ENCODE data around the gene ST14. TPM values are rescaled to one million over a fixed set of nuclear protein-coding genes. Genes with fewer than 3 reads are reported as not detected.

ST14 gene
- total RNA-seq, 4 donors from 2014 or later, result 0.88 to 15.6 (median 2.8) TPM

DNA sequence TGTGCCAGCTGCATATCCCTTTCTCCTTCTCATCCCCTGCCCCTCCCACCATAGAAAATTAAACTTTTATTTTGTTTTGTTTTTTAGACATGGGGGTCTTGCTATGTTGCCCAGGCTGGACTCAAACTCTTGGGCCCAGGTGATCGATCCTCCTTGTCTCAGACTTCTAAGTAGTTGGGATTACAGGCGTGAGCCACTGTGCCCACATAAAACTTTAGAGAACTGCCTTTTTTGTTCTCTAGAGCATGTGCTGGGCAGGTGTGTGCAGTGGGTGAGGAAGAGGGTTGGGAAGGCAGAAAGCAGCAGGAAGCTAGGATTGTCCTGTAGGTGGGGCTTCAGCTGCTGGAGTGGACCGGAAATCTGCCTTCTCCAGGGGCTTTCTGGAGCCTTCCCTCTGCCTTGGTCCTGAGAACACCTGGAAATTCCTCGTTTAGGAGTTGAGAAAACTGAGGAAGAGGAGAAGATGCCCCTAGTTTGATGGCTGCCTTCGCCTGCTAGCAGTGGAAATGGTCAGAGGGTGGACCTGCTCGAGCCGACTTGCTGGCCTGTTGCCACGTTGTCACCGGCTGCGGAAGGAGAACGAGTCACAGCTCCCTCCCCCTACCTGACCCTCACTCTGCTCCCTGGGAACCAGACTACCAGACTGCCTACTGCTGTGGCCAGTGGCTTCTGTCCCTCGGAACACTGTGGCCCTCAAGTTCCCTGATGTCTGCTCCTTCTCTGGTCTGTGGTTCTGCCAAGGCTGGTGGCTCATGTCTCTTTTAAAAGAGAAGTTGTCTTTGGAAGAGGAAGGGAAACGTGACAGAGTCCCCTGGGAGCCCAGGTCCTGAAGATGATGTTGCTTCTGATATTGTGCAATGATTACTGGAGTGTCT, 4.0 kb downstream of the ST14 start:
- no peak overlapping the region for H3K4me3 ChIP-seq
- H3K4me1 ChIP-seq, result peaks cover 0 to 10% of the 10 kb centered on the region in 2 donors
- TF ChIP-seq, protein P1, sequence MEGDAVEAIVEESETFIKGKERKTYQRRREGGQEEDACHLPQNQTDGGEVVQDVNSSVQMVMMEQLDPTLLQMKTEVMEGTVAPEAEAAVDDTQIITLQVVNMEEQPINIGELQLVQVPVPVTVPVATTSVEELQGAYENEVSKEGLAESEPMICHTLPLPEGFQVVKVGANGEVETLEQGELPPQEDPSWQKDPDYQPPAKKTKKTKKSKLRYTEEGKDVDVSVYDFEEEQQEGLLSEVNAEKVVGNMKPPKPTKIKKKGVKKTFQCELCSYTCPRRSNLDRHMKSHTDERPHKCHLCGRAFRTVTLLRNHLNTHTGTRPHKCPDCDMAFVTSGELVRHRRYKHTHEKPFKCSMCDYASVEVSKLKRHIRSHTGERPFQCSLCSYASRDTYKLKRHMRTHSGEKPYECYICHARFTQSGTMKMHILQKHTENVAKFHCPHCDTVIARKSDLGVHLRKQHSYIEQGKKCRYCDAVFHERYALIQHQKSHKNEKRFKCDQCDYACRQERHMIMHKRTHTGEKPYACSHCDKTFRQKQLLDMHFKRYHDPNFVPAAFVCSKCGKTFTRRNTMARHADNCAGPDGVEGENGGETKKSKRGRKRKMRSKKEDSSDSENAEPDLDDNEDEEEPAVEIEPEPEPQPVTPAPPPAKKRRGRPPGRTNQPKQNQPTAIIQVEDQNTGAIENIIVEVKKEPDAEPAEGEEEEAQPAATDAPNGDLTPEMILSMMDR (IDR thresholded peaks at IDR 0.05), result no peak
- no peak for TF ChIP-seq POLR2A (IDR thresholded peaks at IDR 0.05)
- no peaks in the 10 kb centered on the region for H3K36me3 ChIP-seq
- H3K27ac ChIP-seq, result no peak overlapping the region
- DNase-seq, result no peak
- H3K9me3 ChIP-seq, result no peaks in the 10 kb centered on the region
- peaks cover 0 to 14% of the 10 kb centered on the region in 2 donors for H3K27me3 ChIP-seq
- intact Hi-C loops (cut with DNase I; ENCODE audit: low total_unique reads), result no loop called here

DNA sequence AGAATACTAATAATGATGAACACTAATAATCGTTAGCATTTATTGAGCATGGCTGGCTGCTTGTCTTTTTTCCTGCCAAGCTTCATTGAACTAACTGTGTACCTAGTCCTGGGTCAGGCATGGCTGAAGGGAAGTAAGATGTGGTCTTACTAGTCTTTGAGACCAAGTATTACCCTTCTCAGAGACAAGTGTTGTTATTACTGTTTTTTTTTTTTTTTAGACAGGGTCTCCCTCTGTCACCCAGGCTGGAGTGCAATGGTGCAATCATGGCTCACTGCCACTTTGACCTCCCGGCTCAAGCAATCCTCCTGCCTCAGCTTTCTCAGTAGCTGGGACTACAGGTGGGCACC, 4.6 kb downstream of the ST14 start:
- DNase-seq, result no peak
- intact Hi-C loops (cut with DNase I; ENCODE audit: low total_unique reads), result no loop called here
- Histone ChIP-seq H3K9me3 (no peaks in the 10 kb centered on the region), H3K4me1 (peaks cover 0 to 10% of the 10 kb centered on the region in 2 donors), H3K36me3 (no peaks in the 10 kb centered on the region), H3K27me3 (peaks cover 0 to 8% of the 10 kb centered on the region in 2 donors), H3K4me3 (no peak overlapping the region), H3K27ac (no peak overlapping the region)
- no peak for TF ChIP-seq POLR2A (IDR thresholded peaks at IDR 0.05)
- TF ChIP-seq, protein P1 (IDR thresholded peaks at IDR 0.05), result no peak

DNA sequence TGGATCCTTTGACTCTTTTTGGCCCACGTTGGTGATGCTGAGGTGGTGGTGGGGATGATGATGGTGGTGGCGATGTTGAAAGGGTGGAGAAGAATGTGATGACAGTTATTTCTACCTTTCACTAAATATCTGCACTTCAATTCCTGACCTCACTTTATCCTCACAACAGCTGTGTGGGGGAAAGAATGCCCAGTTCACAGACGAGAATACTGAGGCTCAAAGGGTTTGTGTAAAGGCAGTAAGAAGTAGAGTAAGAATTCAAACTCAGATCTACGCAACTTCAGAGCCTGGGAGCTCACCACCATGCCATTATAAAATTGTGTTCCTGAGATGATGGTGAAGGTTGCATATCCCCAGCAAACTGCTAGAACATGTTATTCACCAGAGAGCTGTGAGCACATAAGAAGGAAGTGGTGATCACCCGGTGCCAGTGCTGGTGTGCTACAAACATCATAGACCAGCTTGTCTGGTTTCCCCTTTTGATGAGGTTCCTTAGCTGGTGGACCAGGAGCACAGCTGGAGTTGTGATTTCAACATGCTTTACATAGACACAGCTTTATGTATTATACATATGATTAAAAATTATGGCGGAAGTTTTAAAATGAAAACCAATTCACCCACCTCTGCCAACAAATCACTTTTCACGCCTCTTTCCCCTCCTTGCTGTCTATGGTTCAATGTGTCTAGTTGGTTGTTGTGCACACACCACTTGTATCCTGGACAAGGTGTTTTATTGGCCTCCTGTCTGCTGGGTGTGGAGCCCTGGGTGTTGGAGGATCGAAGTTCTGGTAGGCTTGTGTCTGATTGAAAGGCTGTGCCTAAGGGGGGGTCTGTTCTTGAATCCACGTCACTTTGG, 6.2 kb downstream of the ST14 start:
- Histone ChIP-seq H3K4me3 (no peak overlapping the region), H3K36me3 (no peaks in the 10 kb centered on the region), H3K9me3 (no peaks in the 10 kb centered on the region), H3K27me3 (peaks cover 0 to under 1% of the 10 kb centered on the region in 2 donors), H3K27ac (no peak overlapping the region), H3K4me1 (no peaks in the 10 kb centered on the region)
- no peak for DNase-seq
- intact Hi-C loops (cut with DNase I; ENCODE audit: low total_unique reads), result no loop called here
- TF ChIP-seq, protein P1 (IDR thresholded peaks at IDR 0.05), result no peak
- no peak for TF ChIP-seq POLR2A (IDR thresholded peaks at IDR 0.05)

DNA sequence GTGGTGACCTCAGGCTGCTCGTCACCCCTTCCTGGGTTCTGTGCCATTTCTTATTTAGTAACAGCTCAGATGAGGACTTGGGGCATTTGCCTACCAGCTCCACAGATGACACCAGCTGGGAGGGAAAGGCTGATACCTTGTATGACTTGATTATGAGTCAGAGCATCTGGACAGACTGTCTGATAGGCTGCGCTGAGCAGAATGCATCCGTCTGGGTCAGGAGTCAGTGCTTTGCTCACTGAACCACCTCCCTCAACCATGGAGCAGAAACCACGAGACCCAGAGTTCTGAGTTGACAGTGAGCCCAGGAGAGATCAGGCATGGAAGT, 6.8 kb downstream of the ST14 start:
- Histone ChIP-seq H3K27me3 (no peaks in the 10 kb centered on the region), H3K4me1 (no peaks in the 10 kb centered on the region), H3K9me3 (no peaks in the 10 kb centered on the region), H3K36me3 (no peaks in the 10 kb centered on the region), H3K27ac (no peak overlapping the region), H3K4me3 (no peak overlapping the region)
- intact Hi-C loops (cut with DNase I; ENCODE audit: low total_unique reads), result no loop called here
- no peak for TF ChIP-seq POLR2A (IDR thresholded peaks at IDR 0.05)
- TF ChIP-seq, protein P1 (IDR thresholded peaks at IDR 0.05), result no peak
- DNase-seq, result no peak

DNA sequence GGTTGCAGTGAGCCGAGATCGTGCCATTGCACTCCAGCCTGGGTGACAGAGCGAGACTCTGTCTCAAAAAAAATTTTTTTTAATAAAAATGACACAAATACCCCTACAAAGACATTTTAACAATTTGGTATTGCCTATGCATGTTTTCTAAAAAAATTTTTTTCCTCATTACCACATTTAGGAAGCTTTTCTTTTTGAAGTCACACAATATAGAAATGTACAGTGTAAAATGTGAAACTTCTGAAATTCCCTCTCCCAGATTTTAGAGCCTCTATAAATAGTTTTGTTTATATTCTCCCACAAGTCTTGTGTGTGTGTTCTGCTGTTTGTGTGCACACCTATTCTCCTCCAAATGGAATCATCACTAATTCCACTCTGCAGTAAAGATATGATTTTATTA, 7.6 kb downstream of the ST14 start:
- Histone ChIP-seq H3K27ac (no peak overlapping the region), H3K36me3 (no peaks in the 10 kb centered on the region), H3K4me3 (no peak overlapping the region), H3K27me3 (no peaks in the 10 kb centered on the region), H3K4me1 (no peaks in the 10 kb centered on the region), H3K9me3 (no peaks in the 10 kb centered on the region)
- no peak for TF ChIP-seq POLR2A (IDR thresholded peaks at IDR 0.05)
- TF ChIP-seq, protein P1 (IDR thresholded peaks at IDR 0.05), result no peak
- no peak for DNase-seq
- intact Hi-C loops (cut with DNase I; ENCODE audit: low total_unique reads), result no loop called here
